NCI-H128 (cell line): ENCODE data around the gene SIRT4.
"Not testable (repeated sequence)": the region's sequence is repeated elsewhere in the genome, so short reads cannot be mapped to it uniquely, and the experiment has no call there.

Source experiments
- DNase-seq: peaks from one replicate; lab custom pipeline; 2025; ENCODE audit not compliant: unreplicated experiment; lab: John Stamatoyannopoulos, UW

The SIRT4 gene

DNA sequence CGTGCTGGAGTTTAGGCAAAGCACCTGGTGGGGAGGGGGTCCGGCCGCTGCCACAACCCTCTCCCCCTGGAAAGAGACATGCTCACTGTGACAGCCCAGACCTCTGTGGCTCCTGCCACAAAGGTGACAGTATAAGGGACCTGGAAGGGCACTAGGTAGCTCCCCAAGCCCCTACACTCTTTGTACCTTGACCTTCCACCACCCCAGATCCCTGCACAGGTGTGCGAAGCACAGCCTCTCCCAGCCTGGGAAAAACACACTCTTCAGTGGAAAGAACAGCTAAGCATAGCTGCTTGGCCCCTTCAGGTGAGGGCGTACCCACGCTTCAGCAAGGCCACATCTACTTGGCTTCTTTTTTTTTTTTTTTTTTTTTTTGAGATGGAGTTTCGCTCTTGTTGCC is 30.4 kb downstream of the SIRT4 start:
- DNase-seq, result no peak

DNA sequence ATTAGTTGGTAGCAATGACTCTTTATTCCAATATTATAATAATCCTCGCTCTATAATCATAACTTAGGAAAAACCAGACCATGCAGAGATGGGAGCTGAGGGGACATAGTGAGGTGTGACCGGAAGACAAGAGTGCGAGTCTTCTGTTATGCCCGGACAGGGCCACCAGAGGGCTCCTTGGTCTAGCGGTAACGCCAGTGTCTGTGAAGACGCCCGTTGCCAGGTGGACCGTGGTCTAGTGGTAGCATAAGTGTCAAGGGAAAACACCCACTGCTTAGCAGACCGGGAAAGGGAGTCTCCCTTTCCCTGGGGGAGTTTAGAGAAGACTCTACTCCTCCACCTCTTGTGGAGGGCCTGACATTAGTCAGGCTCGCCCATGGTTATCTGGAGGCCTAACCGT is 33.3 kb downstream of the SIRT4 start:
- DNase-seq, result not testable (repeated sequence)

DNA sequence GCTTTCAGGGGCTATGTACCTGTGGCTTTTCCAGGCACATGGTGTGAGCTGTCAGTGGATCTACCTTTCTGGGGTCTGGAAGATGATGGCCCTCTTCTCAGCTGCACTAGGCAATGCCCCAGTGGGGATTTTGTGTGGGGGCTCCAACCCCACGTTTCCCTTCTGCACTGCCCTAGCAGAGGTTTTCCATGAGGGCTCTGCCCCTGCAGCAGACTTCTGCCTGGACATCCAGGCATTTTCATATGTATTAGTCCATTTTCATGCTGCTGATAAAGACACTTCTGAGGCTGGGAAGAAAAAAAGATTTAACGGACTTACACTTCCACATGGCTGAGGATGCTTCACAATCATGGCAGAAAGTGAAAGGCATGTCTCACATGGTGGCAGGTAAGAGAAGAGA is 34.3 kb downstream of the SIRT4 start:
- not testable (repeated sequence) for DNase-seq

DNA sequence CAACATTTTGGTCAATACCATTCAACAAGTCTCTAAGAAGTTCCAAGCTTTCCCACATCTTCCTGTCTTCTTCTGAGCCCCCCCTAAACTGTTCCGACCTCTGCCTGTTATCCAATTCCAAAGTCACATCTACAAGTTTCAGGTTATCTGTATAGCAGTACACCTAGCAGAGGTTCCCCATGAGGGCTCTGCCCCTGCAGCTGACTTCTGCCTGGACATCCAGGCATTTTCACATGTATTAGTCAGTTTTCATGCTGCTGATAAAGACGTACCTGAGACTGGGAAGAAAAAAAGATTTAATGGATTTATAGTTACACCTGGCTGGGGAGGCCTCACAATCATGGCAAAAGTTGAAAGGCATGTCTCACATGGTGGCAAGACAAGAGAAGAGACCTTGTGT is 35.6 kb downstream of the SIRT4 start:
- no peak for DNase-seq

DNA sequence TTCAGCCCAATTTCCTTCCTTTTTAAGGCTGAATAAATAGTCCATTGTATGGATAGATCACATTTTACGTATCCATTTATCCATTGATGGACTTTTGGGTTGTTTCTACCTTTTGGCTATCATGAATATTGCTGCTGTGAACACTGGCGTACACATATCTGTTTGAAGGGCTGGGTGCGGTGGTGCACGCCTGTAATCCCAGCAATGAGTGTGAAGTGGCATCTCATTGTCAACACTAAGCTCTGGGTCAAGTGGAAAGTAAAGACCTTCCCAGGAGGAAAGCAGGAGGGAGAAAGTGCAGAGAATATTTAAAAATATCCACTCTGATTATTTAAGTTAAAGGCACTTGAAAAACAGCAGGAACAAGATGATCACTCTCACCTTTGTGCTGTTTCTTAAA is 37.1 kb downstream of the SIRT4 start:
- DNase-seq, result no peak

DNA sequence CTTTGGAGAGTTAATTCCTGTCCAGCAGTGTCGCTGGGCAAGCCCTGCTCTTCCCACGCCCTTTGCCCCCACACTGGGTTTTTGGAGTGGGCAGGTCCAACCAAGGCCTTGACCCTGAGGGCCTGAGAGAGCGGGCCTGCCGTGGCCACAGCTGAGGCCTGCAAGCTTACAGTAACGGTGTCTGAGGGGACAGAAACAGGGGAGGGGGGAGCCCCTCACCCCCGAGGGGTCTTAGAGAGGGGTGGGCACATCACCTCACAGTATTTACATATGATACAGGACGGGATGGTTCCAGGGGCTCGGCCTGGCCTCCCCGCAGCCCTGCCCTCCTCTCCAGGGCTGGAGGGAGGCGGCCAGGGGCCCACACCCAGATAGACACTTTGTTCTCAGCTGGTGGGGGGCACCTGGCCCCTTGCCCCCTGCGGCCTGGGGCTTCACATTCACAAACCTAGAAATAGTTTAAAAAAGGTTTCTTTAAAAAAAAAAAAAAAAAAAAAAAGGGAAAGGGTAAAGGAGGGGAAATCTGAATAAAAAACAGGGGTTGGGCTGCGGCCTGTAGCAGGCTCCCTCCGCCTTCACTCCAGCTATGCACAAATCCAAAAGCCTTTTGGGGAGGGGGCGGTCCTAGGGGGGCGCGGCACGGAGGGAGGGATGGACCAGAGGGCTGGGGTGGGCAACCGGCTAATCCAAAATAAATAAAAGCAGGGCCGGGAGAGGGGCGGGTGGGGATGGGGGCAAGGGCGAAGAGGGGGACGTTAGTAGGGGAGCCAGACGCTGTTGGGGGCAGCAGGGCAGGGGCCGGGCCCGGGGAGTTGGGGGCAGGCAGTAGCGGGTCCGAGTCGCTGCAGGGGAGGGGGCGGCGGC is 40.3 kb downstream of the SIRT4 start:
- no peak for DNase-seq

DNA sequence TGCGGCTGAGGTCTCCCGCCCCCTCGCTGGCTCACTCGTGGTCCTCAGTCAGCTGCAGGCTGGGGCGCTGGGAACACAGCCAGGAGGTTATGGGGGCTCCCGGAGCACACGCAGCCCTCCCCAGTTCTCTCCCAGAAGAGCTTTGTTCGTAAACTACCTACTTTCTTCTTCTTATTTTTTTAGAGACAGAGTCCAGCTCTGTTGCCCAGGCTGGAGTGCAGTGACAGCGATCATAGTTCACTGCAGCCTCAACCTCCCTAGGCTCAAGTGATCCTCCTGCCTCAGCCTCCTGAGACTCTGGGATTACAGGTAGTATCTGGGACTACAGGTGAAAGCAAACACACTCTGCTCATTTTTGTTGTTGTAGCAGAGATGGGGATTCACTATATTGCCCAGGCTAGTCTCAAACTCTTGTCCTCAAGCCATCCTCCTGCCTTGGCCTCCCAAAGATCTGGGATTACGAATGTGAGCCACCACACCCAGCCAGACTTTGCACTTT is 41.0 kb downstream of the SIRT4 start:
- DNase-seq, result no peak

DNA sequence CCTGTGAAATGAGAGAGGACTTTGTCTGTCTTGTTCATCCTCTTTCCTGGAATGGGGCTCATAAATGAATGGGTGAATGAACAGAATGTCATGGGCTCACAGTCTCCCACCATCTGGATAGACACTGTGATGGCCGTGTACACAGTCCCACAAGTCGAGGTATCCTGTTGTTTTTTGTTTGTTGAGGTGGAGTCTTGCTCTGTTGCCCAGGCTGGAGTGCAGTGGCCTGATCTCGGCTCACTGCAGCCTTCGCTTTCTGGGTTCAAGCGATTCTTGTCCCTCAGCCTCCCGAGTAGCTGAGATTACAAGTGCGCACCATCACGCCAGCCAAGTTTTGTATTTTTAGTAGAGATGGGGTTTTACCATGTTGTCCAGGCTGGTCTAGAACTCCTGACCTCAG is 41.6 kb downstream of the SIRT4 start:
- no peak for DNase-seq

DNA sequence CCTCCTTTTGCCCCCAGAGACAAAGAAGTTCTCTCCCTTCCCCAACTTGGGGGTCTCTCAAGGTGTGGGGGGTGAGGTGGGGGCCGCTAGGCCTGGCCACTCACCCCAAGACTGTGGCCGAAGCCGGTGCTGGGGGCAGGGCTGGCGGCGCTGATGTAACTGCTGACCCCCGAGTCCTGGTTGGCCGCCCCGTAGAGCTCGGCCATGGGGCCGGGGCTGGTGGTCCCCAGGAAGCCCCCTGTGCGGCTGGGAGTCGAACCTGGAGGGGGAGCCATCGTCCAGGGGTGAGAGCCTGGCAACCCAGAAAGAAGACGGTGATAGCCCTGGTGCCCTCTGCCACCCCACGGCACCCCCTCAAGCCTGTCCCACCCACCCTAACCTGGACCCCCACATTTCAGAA is 43.9 kb downstream of the SIRT4 start:
- no peak for DNase-seq

DNA sequence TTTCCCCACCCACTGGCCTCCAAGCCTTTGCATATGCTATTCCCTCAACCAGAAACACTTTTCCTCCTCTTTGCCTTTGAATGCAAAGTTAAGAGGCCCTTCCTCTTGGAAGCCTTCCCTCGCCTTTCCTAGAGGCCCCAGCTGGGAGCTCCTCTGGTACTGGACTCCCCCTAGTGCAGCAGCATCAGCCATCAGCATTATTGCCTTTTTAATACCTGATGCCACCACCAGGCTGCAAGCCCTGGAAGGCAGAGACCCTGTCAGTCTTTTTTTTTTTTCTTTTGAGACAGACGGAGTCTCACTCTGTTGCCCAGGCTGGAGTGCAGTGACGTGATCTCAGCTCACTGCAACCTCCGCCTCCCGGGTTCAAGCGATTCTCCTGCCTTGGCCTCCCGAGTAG is 44.6 kb downstream of the SIRT4 start:
- no peak for DNase-seq

DNA sequence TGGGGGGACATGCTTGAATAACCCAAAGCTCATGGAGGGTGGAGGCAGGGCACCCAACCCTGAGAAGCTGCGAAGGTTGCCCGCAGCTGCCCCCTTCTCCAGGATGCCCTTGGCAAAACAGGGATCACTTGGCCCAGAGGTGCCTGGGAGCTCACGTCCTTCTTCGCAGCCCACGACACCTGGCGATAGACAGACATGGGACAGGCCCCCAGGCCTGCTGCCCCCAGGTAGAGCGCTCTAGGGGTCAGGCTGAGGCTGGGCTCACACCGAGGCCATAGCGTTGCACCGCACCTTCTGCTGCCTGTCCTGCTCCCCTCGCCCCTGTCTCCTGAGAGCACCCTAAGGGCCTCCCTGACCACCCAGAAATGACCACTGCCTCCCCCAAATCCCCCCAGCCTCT is 45.6 kb downstream of the SIRT4 start:
- no peak for DNase-seq

DNA sequence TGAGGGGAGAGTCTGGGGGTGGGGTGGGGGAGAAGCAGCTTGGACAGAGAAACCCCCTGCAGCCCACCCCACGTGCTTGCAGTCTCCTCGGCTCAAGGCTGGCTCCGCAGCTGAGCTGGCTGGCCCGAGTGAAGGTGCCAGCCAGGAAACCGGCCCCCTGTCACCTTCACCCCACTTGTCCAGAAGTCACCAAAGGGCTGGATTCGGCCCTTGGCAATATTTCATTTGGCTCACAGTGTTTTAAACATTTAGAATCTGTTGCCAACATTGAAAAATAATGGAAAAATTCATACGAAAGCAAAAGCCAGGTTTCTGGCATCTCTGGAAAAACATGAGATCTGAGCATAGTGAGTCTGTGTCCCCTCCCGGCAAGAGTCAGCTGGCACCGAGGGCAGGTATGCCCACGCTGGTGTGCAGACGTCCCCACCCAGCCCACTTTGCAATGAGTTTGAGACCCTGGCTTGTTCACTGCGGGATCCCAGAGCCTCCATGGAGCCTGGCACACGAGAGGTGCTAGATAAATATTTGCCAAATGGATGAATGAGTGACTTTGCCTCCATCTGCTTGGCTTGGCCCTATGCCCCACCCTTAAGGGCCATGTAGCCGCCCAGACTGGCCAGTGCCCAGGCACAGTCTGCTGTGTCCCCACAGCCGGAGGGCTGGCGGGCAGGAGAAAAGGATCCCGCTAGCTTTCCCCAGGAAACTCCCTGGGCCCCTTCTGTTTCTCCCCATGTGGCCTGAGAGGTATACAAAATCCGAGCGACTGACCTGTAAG is 48.6 kb downstream of the SIRT4 start:
- DNase-seq, result no peak

DNA sequence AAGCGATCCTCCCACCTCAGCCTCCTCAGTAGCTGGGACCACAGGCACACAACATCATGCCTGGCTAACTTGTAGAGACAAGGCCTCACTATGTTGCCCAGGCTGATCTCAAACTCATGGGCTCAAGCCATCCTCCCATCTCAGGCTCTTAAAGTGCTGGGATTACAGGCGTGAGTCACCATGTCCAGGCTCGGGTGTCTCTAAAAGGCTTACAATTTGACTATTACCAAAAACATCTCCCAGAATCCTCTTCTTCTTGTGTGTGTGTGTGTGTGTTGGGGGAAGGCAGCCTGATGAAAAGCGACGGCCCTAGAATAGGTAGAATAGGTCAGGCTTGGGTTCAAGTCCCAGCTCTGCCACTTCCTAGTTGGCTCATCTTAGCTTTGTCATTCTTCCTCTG is 50.0 kb downstream of the SIRT4 start:
- DNase-seq, result no peak

DNA sequence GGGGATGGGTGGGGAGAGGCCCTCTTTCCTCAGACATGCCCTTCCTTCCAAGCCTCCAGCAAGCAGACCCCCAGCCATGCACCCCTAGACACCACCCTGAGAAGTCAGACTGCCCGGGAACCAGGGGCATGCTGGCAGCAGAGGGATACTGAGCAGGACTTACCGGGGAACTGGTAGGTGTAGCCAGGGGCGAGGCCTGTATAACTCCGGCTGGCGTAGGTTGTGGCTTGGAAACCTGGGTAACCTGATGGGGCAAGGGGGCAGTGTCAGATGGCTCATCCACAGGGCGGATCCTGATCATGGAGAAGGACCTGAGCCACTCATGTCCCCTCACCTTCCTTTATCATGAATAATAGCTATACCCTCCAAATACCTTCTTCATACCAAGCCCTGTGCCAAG is 51.0 kb downstream of the SIRT4 start:
- no peak for DNase-seq

DNA sequence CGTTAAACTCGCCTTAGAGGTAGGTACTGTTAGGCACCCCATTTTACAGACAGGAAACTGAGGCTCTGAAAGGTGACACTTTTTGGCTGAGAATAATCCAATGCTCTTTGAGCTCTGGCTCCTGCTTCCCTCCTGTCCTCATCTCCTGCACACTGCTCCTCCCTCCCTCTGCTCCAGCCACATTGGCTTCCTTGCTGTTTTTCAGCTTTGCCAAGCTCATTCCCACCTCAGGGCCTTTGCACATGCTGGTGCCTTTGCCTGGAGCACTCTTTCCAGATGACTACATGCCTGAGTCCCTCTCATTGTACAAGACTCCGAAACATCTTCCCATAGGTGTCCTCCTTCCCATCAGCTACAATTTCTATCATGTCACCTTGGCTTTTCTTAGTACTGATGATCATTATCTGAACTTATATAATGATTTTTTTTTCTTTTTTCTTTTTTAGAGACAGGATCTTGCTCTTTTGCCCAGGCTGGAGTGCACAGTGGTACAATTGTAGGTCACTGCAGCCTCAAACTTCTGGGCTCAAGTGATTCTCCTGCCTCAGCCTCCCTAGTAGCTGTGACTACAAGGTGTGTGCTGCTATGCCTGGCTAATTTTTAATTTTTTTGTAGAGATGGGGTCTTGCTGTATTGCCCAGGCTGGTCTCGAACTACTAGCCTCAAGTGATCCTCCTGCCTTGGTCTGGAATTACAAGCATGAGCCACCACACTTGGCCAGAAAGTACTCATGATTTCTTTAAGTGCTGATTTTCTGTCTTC is 51.6 kb downstream of the SIRT4 start:
- DNase-seq, result no peak

DNA sequence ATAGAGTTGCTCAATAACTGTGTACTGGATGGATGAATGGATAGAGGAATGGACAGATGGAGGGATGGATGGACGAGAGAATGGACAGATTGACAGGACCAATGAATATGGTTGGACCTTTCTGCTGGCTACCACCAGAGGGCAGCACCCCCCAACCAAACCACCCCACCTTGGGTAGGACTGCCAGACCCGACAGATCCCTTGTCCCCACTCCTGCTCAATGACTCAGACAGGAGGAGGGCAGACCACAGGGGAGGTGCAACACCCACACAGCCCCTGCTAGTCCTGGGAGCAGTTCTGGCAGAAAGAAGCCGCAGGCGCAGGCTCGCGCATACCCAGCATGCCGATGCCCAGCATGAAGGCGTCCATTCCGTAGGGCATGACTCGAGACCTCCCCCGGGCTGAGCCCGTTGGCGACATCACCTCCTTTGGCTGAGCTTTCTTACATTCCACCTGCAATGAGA is 54.5 kb downstream of the SIRT4 start:
- no peak for DNase-seq

DNA sequence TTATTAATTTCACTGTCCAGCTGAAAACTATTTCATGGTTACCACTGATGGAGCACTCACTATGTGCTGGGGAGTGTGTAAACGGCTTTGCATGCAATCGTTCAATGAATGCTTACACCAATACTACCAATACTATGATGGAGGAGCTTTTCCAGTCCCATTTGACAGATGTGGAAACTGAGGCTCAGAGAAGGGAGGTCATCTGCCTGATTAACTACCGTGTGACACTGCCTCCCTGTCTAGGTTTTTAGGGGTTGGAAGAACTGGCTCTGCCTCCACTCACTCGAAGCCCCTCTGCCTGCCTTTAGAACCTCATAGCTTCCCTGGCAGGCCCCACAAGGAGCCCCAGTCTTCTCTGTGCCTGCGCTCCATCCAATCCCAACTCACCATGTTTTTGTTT is 55.0 kb downstream of the SIRT4 start:
- no peak for DNase-seq

DNA sequence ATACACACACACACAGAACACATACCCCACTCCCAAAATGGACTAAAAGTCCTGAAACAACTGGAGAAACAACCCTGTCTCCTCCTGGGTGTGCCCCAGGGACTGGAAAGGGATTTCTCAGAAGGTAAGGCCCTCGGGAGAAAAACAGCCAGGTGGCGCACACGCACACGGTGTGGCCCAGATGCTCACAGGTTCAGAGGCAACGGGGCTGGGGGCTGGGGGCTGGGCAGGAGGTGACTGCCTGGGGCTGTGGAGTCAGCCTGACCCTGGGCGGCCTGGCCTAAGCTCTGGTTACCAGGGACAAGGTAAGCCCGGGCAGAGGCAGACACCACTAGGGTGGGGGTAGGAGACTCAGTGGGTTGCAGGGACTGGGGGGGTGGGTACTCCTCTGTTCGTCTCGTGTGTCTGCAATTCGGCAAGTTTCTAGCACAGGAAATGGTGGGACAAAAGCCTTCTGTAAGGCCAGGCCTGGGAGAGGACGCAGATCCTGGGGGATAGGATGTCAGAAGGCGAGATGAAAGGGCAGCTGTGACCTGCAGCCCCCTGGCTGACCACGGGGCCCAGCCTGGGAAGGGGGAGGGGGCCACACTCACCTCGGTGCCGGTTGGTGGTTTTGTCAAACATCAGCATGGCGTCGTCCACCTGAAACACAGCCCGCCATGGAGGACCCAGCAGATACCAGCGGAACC is 56.4 kb downstream of the SIRT4 start:
- DNase-seq, result no peak

DNA sequence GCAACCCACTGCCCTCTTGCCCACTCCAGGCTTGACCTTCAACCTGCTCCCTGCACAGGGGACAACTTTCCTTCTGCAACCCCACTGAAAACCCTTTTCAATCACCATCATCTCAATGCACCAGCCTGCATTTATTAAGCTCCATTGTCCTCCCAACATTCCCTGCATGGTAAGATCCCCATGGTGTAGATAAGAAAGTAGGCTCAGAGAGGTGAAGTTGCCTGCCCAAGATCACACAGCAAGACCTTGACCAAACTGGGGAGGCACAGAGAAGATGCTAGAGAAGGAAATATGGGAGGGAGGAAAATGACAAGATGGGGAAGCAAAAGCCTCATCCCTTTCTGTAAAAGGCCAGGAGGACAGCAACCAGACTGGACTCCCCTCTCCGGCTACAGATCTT is 57.0 kb downstream of the SIRT4 start:
- DNase-seq, result no peak

DNA sequence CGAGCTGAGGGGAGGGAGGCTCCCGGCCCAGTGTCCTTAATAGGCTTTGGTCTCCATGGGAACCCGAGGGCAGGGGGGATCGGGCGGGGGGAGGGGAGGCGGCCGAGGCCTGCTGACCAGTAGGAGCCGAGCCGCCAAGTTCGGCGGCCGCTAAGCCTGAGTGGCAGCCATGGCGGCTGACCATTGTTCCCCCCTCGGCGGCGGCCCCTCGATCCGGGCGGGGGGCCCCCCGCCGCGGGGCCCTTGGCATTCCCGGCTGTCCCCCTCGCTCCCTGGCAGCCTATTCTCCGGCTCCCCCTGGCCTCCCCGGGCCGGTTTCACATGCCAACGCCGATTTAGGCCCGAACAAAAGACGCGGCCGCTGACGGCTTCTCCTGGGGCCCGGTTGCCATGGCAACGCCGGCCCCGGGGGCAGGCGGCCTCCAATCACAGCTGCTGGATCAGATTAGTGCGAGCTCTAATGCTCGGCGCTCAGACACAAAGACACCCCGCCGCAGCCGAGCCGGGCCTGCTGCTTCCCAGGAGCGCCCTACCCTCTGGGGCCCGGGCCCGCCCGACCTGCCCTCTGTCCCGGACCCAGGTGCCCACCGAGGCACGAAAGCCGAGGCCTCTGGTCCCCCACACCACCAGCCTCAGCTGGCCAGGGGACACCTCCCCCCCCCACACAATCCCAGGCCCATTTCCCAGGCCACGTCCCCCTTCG is 59.5 kb downstream of the SIRT4 start:
- DNase-seq, result peak; percentile 91
